Stomach smooth muscle (tissue), 2 donors: ENCODE results near the gene TRAK2.

Experiments used
- H3K27ac ChIP-seq: one replicate; pipeline ENCODE4 v1.7.0; 2013; ENCODE audit warnings: mild to moderate bottlenecking, low read length, inconsistent platforms
- H3K27me3 ChIP-seq, 2 donors: one replicate each; pipeline ENCODE4 v1.7.0; 2013; ENCODE audit warnings: low read length in 2 of 2; ENCODE audit not compliant: insufficient read depth in 2 of 2, control insufficient read depth in 1 of 2
- H3K36me3 ChIP-seq, 2 donors: one replicate each; pipeline ENCODE4 v1.7.0; 2013; ENCODE audit warnings: low read length in 2 of 2; ENCODE audit not compliant: control insufficient read depth in 2 of 2, insufficient read depth in 2 of 2
- H3K4me1 ChIP-seq: one replicate; pipeline ENCODE4 v1.7.0; 2013; ENCODE audit warnings: low read length; ENCODE audit not compliant: control insufficient read depth, insufficient read depth
- H3K4me3 ChIP-seq, 2 donors: one replicate each; pipeline ENCODE4 v1.7.0; 2013; ENCODE audit warnings: low read length in 2 of 2
- H3K9ac ChIP-seq, 2 donors: one replicate each; pipeline ENCODE4 v1.7.0; 2013; ENCODE audit warnings: low read length in 2 of 2, mild to moderate bottlenecking in 1 of 2
- H3K9me3 ChIP-seq, 2 donors: one replicate each; pipeline ENCODE4 v1.7.0; 2013; ENCODE audit warnings: low read length in 2 of 2; ENCODE audit not compliant: control insufficient read depth in 2 of 2
- donor health status: healthy.
- donor health status: Pancreatic carcinoma.

The TRAK2 gene

GRCh38 chr2:201414099-201415023 is 36.9 kb downstream of the TRAK2 start:
- Histone ChIP-seq H3K9me3 (no peaks in the 10 kb centered on the region), H3K27ac (no peak overlapping the region), H3K27me3 (no peaks in the 10 kb centered on the region), H3K4me1 (peaks cover 2% of the 10 kb centered on the region), H3K4me3 (peak overlapping the region in 1 of 2 donors; percentile 37), H3K9ac (no peak overlapping the region), H3K36me3 (no peaks in the 10 kb centered on the region)

GRCh38 chr2:201413552-201413951 is 37.7 kb downstream of the TRAK2 start:
- Histone ChIP-seq H3K4me3 (no peak overlapping the region), H3K36me3 (no peaks in the 10 kb centered on the region), H3K27me3 (no peaks in the 10 kb centered on the region), H3K4me1 (peaks cover 2% of the 10 kb centered on the region), H3K9me3 (no peaks in the 10 kb centered on the region), H3K9ac (no peak overlapping the region), H3K27ac (no peak overlapping the region)

- H3K4me1 ChIP-seq: peaks cover 2% of the 10 kb centered on the region
These were observed 38.1 kb downstream of the TRAK2 start for GRCh38 chr2:201413143-201413542.

GRCh38 chr2:201411421-201411820 is 39.8 kb downstream of the TRAK2 start:
- Histone ChIP-seq H3K27me3 (no peaks in the 10 kb centered on the region), H3K36me3 (no peaks in the 10 kb centered on the region), H3K9me3 (no peaks in the 10 kb centered on the region), H3K4me1 (peaks cover 2% of the 10 kb centered on the region), H3K9ac (no peak overlapping the region), H3K4me3 (no peak overlapping the region), H3K27ac (no peak overlapping the region)

More at GRCh38 chr2:201413143-201413542, 38.1 kb downstream of the TRAK2 start:
- no peak overlapping the region for H3K4me3 ChIP-seq
- H3K9ac ChIP-seq: no peak overlapping the region
- H3K9me3 ChIP-seq: no peaks in the 10 kb centered on the region
- no peaks in the 10 kb centered on the region for H3K27me3 ChIP-seq
- no peaks in the 10 kb centered on the region for H3K36me3 ChIP-seq
- no peak overlapping the region for H3K27ac ChIP-seq

- Histone ChIP-seq H3K36me3 (no peaks in the 10 kb centered on the region), H3K9ac (no peak overlapping the region), H3K9me3 (no peaks in the 10 kb centered on the region), H3K27me3 (no peaks in the 10 kb centered on the region), H3K27ac (no peak overlapping the region), H3K4me3 (no peak overlapping the region), H3K4me1 (peaks cover 10% of the 10 kb centered on the region)
These were observed 42.3 kb downstream of the TRAK2 start for GRCh38 chr2:201408931-201409330.

GRCh38 chr2:201407265-201407664 is 44.0 kb downstream of the TRAK2 start:
- Histone ChIP-seq H3K9me3 (no peaks in the 10 kb centered on the region), H3K27ac (no peak overlapping the region), H3K27me3 (no peaks in the 10 kb centered on the region), H3K9ac (no peak overlapping the region), H3K36me3 (no peaks in the 10 kb centered on the region), H3K4me3 (peak overlapping the region in 1 of 2 donors; percentile 8), H3K4me1 (peaks cover 11% of the 10 kb centered on the region)

GRCh38 chr2:201406077-201406662 is 45.1 kb downstream of the TRAK2 start:
- H3K4me1 ChIP-seq: peaks cover 11% of the 10 kb centered on the region
- no peak overlapping the region for H3K4me3 ChIP-seq
- H3K27me3 ChIP-seq: no peaks in the 10 kb centered on the region
- no peak overlapping the region for H3K9ac ChIP-seq
- H3K9me3 ChIP-seq: no peaks in the 10 kb centered on the region
- no peaks in the 10 kb centered on the region for H3K36me3 ChIP-seq
- H3K27ac ChIP-seq: no peak overlapping the region

- Histone ChIP-seq H3K9me3 (no peaks in the 10 kb centered on the region), H3K27ac (no peak overlapping the region), H3K4me3 (no peak overlapping the region), H3K4me1 (peaks cover 11% of the 10 kb centered on the region), H3K9ac (no peak overlapping the region), H3K36me3 (no peaks in the 10 kb centered on the region), H3K27me3 (no peaks in the 10 kb centered on the region)
These were observed 46.5 kb downstream of the TRAK2 start for GRCh38 chr2:201404699-201405280.

- no peak overlapping the region for H3K27ac ChIP-seq
- peaks cover 11% of the 10 kb centered on the region for H3K4me1 ChIP-seq
- H3K36me3 ChIP-seq: no peaks in the 10 kb centered on the region
These were observed 47.4 kb downstream of the TRAK2 start for GRCh38 chr2:201403880-201404279.

GRCh38 chr2:201402651-201403562 is 48.4 kb downstream of the TRAK2 start:
- Histone ChIP-seq H3K9me3 (no peaks in the 10 kb centered on the region), H3K4me1 (peaks cover 11% of the 10 kb centered on the region), H3K4me3 (no peak overlapping the region), H3K36me3 (peaks cover 2 to 3% of the 10 kb centered on the region in 2 donors), H3K27me3 (no peaks in the 10 kb centered on the region), H3K27ac (no peak overlapping the region), H3K9ac (no peak overlapping the region)

More at GRCh38 chr2:201403880-201404279, 47.4 kb downstream of the TRAK2 start:
- H3K9ac ChIP-seq: no peak overlapping the region
- no peak overlapping the region for H3K4me3 ChIP-seq
- H3K9me3 ChIP-seq: no peaks in the 10 kb centered on the region
- no peaks in the 10 kb centered on the region for H3K27me3 ChIP-seq
